Measurements from ENCODE around the gene STAC2. TPM values are rescaled to one million over a fixed set of nuclear protein-coding genes. Genes with fewer than 3 reads are reported as not detected.
A peak's percentile ranks its signal among the peaks of the same experiment; 100 is the strongest.

STAC2 gene
- total RNA-seq, 2 experiments from 2014 or later = not detected

- no peaks in the 10 kb centered on the region for H3K4me1 Mint-ChIP-seq
- no peaks in the 10 kb centered on the region for H3K27me3 Mint-ChIP-seq
- H3K9me3 Mint-ChIP-seq (ENCODE audit: low read depth) = no peaks in the 10 kb centered on the region
- ATAC-seq (no peak), DNase-seq (no peak)
- CTCF ChIA-PET = interaction anchor here (1.2 to 3.2 kb wide), 2 partner anchors 9 to 30 kb away, joined by 3 to 12 read pairs; no protein-coding TSS in a partner anchor
- H3K27ac Mint-ChIP-seq = no peak overlapping the region
- H3K36me3 Mint-ChIP-seq = peaks cover 20% of the 10 kb centered on the region
- H3K4me3 Mint-ChIP-seq = no peak overlapping the region
Observed at GRCh38 chr17:39183720-39184119, 42.0 kb downstream of the STAC2 start.

GRCh38 chr17:39183045-39183444, 42.7 kb downstream of the STAC2 start:
- CTCF ChIA-PET = interaction anchor here (1.2 to 3.2 kb wide), 2 partner anchors 8 to 29 kb away, joined by 3 to 12 read pairs; no protein-coding TSS in a partner anchor
- no peaks in the 10 kb centered on the region for H3K4me1 Mint-ChIP-seq
- no peaks in the 10 kb centered on the region for H3K9me3 Mint-ChIP-seq (ENCODE audit: low read depth)
- H3K27me3 Mint-ChIP-seq = no peaks in the 10 kb centered on the region
- H3K36me3 Mint-ChIP-seq = peaks cover 21% of the 10 kb centered on the region
- DNase-seq = no peak
- no peak overlapping the region for H3K27ac Mint-ChIP-seq
- no peak overlapping the region for H3K4me3 Mint-ChIP-seq
- no peak for ATAC-seq

- CTCF ChIA-PET = interaction anchor here (20.6 kb wide), 1 partner anchor 24 kb away, joined by 516 read pairs; the partner anchor contains the start of genes ARL5C and PLXDC1
- no peak for DNase-seq
- H3K27me3 Mint-ChIP-seq = no peaks in the 10 kb centered on the region
- no peaks in the 10 kb centered on the region for H3K4me1 Mint-ChIP-seq
- H3K4me3 Mint-ChIP-seq = no peak overlapping the region
- ATAC-seq = no peak
- peaks cover 25% of the 10 kb centered on the region for H3K36me3 Mint-ChIP-seq
- no peak overlapping the region for H3K27ac Mint-ChIP-seq
- no peaks in the 10 kb centered on the region for H3K9me3 Mint-ChIP-seq (ENCODE audit: low read depth)
Observed at GRCh38 chr17:39181303-39181702, 44.4 kb downstream of the STAC2 start.

GRCh38 chr17:39178536-39178935, 47.2 kb downstream of the STAC2 start:
- no peak for ATAC-seq
- no peaks in the 10 kb centered on the region for H3K27me3 Mint-ChIP-seq
- H3K4me1 Mint-ChIP-seq = peaks cover under 1% of the 10 kb centered on the region
- DNase-seq = no peak
- H3K4me3 Mint-ChIP-seq = no peak overlapping the region
- CTCF ChIA-PET = interaction anchor here (6.3 to 20.6 kb wide), 2 partner anchors 21 to 195 kb away, joined by 93 to 516 read pairs; partner anchors contain the start of genes ARL5C and PLXDC1
- H3K27ac Mint-ChIP-seq = no peak overlapping the region
- H3K9me3 Mint-ChIP-seq (ENCODE audit: low read depth) = no peaks in the 10 kb centered on the region
- peaks cover 20% of the 10 kb centered on the region for H3K36me3 Mint-ChIP-seq

- no peak for DNase-seq
- no peaks in the 10 kb centered on the region for H3K27me3 Mint-ChIP-seq
- peak overlapping the region; percentile 15 for H3K27ac Mint-ChIP-seq
Observed at GRCh38 chr17:39177256-39177655, 48.5 kb downstream of the STAC2 start.

GRCh38 chr17:39175695-39176093, 50.1 kb downstream of the STAC2 start:
- H3K9me3 Mint-ChIP-seq (ENCODE audit: low read depth) = no peaks in the 10 kb centered on the region
- no peak overlapping the region for H3K4me3 Mint-ChIP-seq
- H3K27me3 Mint-ChIP-seq = no peaks in the 10 kb centered on the region
- DNase-seq (no peak), ATAC-seq (no peak)
- H3K4me1 Mint-ChIP-seq = peaks cover 18% of the 10 kb centered on the region
- CTCF ChIA-PET = interaction anchor here (1.1 to 20.6 kb wide), 25 partner anchors 8 to 414 kb away, joined by 3 to 516 read pairs (median 5); partner anchors contain the start of genes ARL5C, CACNB1, PLXDC1 and RPL19
- H3K27ac Mint-ChIP-seq = no peak overlapping the region
- H3K36me3 Mint-ChIP-seq = peaks cover 11% of the 10 kb centered on the region

More at GRCh38 chr17:39177256-39177655, 48.5 kb downstream of the STAC2 start:
- Mint-ChIP-seq H3K9me3 (ENCODE audit: low read depth) (no peaks in the 10 kb centered on the region), H3K4me1 (peaks cover 13% of the 10 kb centered on the region), H3K4me3 (no peak overlapping the region), H3K36me3 (peaks cover 11% of the 10 kb centered on the region)
- ATAC-seq = no peak
- CTCF ChIA-PET = interaction anchor here (6.3 to 20.6 kb wide), 2 partner anchors 20 to 194 kb away, joined by 93 to 516 read pairs; partner anchors contain the start of genes ARL5C and PLXDC1

- peaks cover 23% of the 10 kb centered on the region for H3K4me1 Mint-ChIP-seq
- H3K9me3 Mint-ChIP-seq (ENCODE audit: low read depth) = no peaks in the 10 kb centered on the region
- DNase-seq (peak; percentile 84), ATAC-seq (peak; percentile 85)
- H3K27me3 Mint-ChIP-seq = no peaks in the 10 kb centered on the region
- CTCF ChIA-PET = interaction anchor here (0.6 to 20.6 kb wide), 55 partner anchors 9 to 413 kb away, joined by 3 to 516 read pairs (median 4); partner anchors contain the start of genes ARL5C, CACNB1, FBXO47 and LASP1NB
- H3K4me3 Mint-ChIP-seq = no peak overlapping the region
- no peak overlapping the region for H3K27ac Mint-ChIP-seq
- peaks cover 11% of the 10 kb centered on the region for H3K36me3 Mint-ChIP-seq
Observed at GRCh38 chr17:39174920-39175694, 50.6 kb downstream of the STAC2 start.

- DNase-seq (no peak), ATAC-seq (no peak)
- Mint-ChIP-seq H3K9me3 (ENCODE audit: low read depth) (no peaks in the 10 kb centered on the region), H3K36me3 (peaks cover 11% of the 10 kb centered on the region), H3K27ac (peak overlapping the region; percentile 23), H3K4me1 (peaks cover 31% of the 10 kb centered on the region), H3K27me3 (peaks cover 4% of the 10 kb centered on the region), H3K4me3 (no peak overlapping the region)
- CTCF ChIA-PET = interaction anchor here (0.9 to 20.6 kb wide), 21 partner anchors 17 to 345 kb away, joined by 3 to 516 read pairs (median 6); partner anchors contain the start of genes ARL5C, CACNB1, FBXO47 and PLXDC1
Observed at GRCh38 chr17:39173526-39174274, 52.0 kb downstream of the STAC2 start.

- H3K9me3 Mint-ChIP-seq (ENCODE audit: low read depth) = peaks cover 3% of the 10 kb centered on the region
- peaks cover 36% of the 10 kb centered on the region for H3K4me1 Mint-ChIP-seq
- DNase-seq = no peak
- no peak for ATAC-seq
- H3K27me3 Mint-ChIP-seq = peaks cover 4% of the 10 kb centered on the region
- H3K27ac Mint-ChIP-seq = peak overlapping the region; percentile 23
- peaks cover 10% of the 10 kb centered on the region for H3K36me3 Mint-ChIP-seq
- H3K4me3 Mint-ChIP-seq = no peak overlapping the region
- CTCF ChIA-PET = interaction anchor here (1.9 to 20.6 kb wide), 4 partner anchors 16 to 190 kb away, joined by 13 to 516 read pairs (median 63); partner anchors contain the start of genes ARL5C, CACNB1 and PLXDC1
Observed at GRCh38 chr17:39173080-39173479, 52.7 kb downstream of the STAC2 start.

GRCh38 chr17:39171933-39172332, 53.8 kb downstream of the STAC2 start:
- CTCF ChIA-PET = interaction anchor here (8.4 to 20.6 kb wide), 2 partner anchors 15 to 189 kb away, joined by 86 to 516 read pairs; partner anchors contain the start of genes ARL5C and PLXDC1
- Mint-ChIP-seq H3K9me3 (ENCODE audit: low read depth) (peaks cover 3% of the 10 kb centered on the region), H3K36me3 (peaks cover 3% of the 10 kb centered on the region), H3K4me1 (peaks cover 46% of the 10 kb centered on the region), H3K4me3 (no peak overlapping the region), H3K27ac (no peak overlapping the region), H3K27me3 (peaks cover 4% of the 10 kb centered on the region)
- DNase-seq (no peak), ATAC-seq (no peak)

- ATAC-seq (no peak), DNase-seq (no peak)
- H3K4me3 Mint-ChIP-seq = no peak overlapping the region
- H3K9me3 Mint-ChIP-seq (ENCODE audit: low read depth) = peaks cover 3% of the 10 kb centered on the region
- H3K27ac Mint-ChIP-seq = no peak overlapping the region
- peaks cover 17% of the 10 kb centered on the region for H3K27me3 Mint-ChIP-seq
- peaks cover 1% of the 10 kb centered on the region for H3K36me3 Mint-ChIP-seq
- CTCF ChIA-PET = interaction anchor here (1.1 to 20.6 kb wide), 8 partner anchors 13 to 263 kb away, joined by 3 to 516 read pairs (median 6); partner anchors contain the start of genes ARL5C, PLXDC1 and RPL19
- H3K4me1 Mint-ChIP-seq = peaks cover 58% of the 10 kb centered on the region
Observed at GRCh38 chr17:39170558-39170957, 55.2 kb downstream of the STAC2 start.

GRCh38 chr17:39170109-39170508, 55.6 kb downstream of the STAC2 start:
- peaks cover 17% of the 10 kb centered on the region for H3K27me3 Mint-ChIP-seq
- peaks cover 3% of the 10 kb centered on the region for H3K9me3 Mint-ChIP-seq (ENCODE audit: low read depth)
- CTCF ChIA-PET = interaction anchor here (0.7 to 20.6 kb wide), 8 partner anchors 13 to 263 kb away, joined by 3 to 516 read pairs (median 6); partner anchors contain the start of genes ARL5C, PLXDC1 and RPL19

More at GRCh38 chr17:39170109-39170508, 55.6 kb downstream of the STAC2 start:
- peaks cover 1% of the 10 kb centered on the region for H3K36me3 Mint-ChIP-seq
- H3K27ac Mint-ChIP-seq = no peak overlapping the region
- ATAC-seq (no peak), DNase-seq (no peak)
- H3K4me1 Mint-ChIP-seq = peaks cover 58% of the 10 kb centered on the region
- H3K4me3 Mint-ChIP-seq = no peak overlapping the region

Data from activated CD8-positive, alpha-beta memory T cell treated with anti-CD3 and anti-CD28 coated beads, Interleukin-2, amount 10 ng/mL, durations not matched to agents 7 days and 5 days (primary cell).